ENCODE measurements around the gene SNX25. TPM values are rescaled to one million over a fixed set of nuclear protein-coding genes. Genes with fewer than 3 reads are reported as not detected.

SNX25 gene
- total and polyA plus RNA-seq, 2 of the 13 experiments (the other 11 are each of a cell fraction or from before 2014, with no cell fraction given): 23.4 to 23.5 TPM

DNA sequence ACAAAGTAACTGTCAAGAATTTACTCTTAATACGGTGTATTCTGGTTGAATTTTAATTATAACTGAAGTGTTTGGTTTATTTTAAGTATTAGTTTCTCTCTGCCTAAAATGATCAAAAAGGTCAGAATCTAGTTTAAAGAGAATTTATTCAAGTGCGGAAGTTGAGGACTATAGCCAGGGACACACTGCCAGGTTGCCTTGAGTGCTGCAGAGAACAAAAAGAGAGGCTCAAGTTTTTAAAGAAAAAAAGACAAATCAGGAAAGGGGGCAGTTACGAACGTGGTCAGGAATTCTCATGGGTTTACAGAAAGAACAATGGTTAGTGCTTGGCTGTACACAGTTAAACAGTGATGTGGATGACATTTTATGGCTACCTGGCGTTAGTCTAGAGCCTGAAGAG lies 81.3 kb downstream of the SNX25 start (continued):
- TF ChIP-seq, protein P1, sequence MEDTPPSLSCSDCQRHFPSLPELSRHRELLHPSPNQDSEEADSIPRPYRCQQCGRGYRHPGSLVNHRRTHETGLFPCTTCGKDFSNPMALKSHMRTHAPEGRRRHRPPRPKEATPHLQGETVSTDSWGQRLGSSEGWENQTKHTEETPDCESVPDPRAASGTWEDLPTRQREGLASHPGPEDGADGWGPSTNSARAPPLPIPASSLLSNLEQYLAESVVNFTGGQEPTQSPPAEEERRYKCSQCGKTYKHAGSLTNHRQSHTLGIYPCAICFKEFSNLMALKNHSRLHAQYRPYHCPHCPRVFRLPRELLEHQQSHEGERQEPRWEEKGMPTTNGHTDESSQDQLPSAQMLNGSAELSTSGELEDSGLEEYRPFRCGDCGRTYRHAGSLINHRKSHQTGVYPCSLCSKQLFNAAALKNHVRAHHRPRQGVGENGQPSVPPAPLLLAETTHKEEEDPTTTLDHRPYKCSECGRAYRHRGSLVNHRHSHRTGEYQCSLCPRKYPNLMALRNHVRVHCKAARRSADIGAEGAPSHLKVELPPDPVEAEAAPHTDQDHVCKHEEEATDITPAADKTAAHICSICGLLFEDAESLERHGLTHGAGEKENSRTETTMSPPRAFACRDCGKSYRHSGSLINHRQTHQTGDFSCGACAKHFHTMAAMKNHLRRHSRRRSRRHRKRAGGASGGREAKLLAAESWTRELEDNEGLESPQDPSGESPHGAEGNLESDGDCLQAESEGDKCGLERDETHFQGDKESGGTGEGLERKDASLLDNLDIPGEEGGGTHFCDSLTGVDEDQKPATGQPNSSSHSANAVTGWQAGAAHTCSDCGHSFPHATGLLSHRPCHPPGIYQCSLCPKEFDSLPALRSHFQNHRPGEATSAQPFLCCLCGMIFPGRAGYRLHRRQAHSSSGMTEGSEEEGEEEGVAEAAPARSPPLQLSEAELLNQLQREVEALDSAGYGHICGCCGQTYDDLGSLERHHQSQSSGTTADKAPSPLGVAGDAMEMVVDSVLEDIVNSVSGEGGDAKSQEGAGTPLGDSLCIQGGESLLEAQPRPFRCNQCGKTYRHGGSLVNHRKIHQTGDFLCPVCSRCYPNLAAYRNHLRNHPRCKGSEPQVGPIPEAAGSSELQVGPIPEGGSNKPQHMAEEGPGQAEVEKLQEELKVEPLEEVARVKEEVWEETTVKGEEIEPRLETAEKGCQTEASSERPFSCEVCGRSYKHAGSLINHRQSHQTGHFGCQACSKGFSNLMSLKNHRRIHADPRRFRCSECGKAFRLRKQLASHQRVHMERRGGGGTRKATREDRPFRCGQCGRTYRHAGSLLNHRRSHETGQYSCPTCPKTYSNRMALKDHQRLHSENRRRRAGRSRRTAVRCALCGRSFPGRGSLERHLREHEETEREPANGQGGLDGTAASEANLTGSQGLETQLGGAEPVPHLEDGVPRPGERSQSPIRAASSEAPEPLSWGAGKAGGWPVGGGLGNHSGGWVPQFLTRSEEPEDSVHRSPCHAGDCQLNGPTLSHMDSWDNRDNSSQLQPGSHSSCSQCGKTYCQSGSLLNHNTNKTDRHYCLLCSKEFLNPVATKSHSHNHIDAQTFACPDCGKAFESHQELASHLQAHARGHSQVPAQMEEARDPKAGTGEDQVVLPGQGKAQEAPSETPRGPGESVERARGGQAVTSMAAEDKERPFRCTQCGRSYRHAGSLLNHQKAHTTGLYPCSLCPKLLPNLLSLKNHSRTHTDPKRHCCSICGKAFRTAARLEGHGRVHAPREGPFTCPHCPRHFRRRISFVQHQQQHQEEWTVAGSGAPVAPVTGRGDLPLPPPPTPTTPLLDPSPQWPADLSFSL (CRISPR knock-in tag; IDR thresholded peaks at IDR 0.05): no peak

DNA sequence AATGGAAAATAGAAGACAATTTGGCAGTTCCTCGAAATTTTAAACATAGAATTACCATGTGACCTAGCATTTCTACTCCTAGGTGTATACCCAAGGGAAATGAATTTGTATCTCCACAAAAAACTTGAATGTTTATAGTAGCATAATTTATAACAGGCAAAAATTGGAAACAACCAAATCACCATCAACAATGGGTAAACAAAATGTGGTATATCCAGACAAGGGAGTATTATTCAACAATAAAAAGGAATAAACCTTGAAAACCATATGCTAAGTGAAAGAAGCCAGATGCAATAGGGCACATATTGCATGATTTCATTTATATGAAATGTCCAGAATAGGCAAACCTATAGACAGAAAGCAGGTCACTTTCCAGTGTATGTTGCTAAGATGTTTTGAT lies 83.8 kb downstream of the SNX25 start:
- no peak for ATAC-seq
- Histone ChIP-seq H3K9me3 (ENCODE audit: low read length) (no peaks in the 10 kb centered on the region), H3K4me1 (ENCODE audit: insufficient read depth, low read length) (no peaks in the 10 kb centered on the region), H3K79me2 (ENCODE audit: insufficient read depth, low read length) (no peaks in the 10 kb centered on the region), H3K4me2 (ENCODE audit: low read depth, low read length) (no peak overlapping the region), H3K4me3 (replicated peaks in 1 of 3; ENCODE audit: insufficient read depth in 1 of 3, low read depth in 2 of 3, low read length in 3 of 3) (no peak overlapping the region), H2AFZ (ENCODE audit: low read length) (no peak overlapping the region), H4K20me1 (ENCODE audit: insufficient read depth, low read length) (no peaks in the 10 kb centered on the region), H3K27me3 (ENCODE audit: control insufficient read depth in 1 of 2, insufficient read depth in 2 of 2, low read length in 2 of 2) (no peaks in the 10 kb centered on the region), H3K9ac (ENCODE audit: insufficient read depth, low read depth, low read length) (no peak overlapping the region), H3K27ac (ENCODE audit: extremely low read length, insufficient read depth, low read length) (no peak overlapping the region), H3K36me3 (replicated peaks in 1 of 2; ENCODE audit: control insufficient read depth in 1 of 2, insufficient read depth in 2 of 2, low read length in 2 of 2) (peaks cover 18 to 65% of the 10 kb centered on the region in 2 experiments; a peak in 4 of 5 replicates)
- TF ChIP-seq TGIF2 (CRISPR knock-in tag; IDR thresholded peaks at IDR 0.05) (no peak), ZMAT3 (CRISPR knock-in tag; conservative IDR thresholded peaks at IDR 0.05) (no peak), ZNF17 (CRISPR knock-in tag; IDR thresholded peaks at IDR 0.05) (no peak)
- CTCF ChIA-PET (ENCODE audit: low intra/inter-chr PET ratio, low total read pairs): no interaction called here
- FAIRE-seq: no peak
- in situ Hi-C loops (cut with HindIII; ENCODE audit: extremely low pct_ligation_motif_present, low pct_unique_long_range_greater_than_20kb): no loop called here
- 83% methylated on average over 1 of the region's 1 CpG for WGBS (ENCODE audit: low lambda C conversion rate)
- no TSS peak for BruUV-seq (replicated peaks)
- no peak for DNase-seq (ENCODE audit: low spot score)
- POLR2A ChIA-PET: no interaction called here
- intact Hi-C loops (cut with micrococcal nuclease; ENCODE audit: unreplicated experiment): no loop called here
